Measurements from ENCODE around the gene KRTAP23-1. TPM values are rescaled to one million over a fixed set of nuclear protein-coding genes. Genes with fewer than 3 reads are reported as not detected.

Gene KRTAP23-1
- total RNA-seq, 1 experiment from 2014 or later = not detected

DNA sequence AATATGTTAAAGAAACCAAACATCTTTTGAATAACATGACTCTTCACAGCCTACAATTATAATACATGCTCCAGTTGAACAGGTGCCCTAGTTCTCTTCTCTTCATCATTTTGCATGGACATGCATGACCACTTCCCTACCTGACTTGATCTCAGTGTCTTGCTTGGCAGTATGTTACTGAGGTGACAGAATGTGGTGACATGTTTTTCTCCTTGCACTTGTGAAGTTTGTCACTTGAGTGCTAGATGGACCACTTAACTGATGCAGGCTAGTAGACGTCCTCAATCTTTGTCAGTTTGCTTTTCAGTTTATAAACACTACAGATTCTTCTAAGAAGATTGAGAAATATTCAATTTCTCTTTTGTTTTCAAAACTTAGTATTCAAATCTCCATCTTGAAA is 33.8 kb upstream of the KRTAP23-1 start:
- TF ChIP-seq, protein P1, sequence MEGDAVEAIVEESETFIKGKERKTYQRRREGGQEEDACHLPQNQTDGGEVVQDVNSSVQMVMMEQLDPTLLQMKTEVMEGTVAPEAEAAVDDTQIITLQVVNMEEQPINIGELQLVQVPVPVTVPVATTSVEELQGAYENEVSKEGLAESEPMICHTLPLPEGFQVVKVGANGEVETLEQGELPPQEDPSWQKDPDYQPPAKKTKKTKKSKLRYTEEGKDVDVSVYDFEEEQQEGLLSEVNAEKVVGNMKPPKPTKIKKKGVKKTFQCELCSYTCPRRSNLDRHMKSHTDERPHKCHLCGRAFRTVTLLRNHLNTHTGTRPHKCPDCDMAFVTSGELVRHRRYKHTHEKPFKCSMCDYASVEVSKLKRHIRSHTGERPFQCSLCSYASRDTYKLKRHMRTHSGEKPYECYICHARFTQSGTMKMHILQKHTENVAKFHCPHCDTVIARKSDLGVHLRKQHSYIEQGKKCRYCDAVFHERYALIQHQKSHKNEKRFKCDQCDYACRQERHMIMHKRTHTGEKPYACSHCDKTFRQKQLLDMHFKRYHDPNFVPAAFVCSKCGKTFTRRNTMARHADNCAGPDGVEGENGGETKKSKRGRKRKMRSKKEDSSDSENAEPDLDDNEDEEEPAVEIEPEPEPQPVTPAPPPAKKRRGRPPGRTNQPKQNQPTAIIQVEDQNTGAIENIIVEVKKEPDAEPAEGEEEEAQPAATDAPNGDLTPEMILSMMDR (IDR thresholded peaks at IDR 0.05; ENCODE audit: insufficient read depth in 1 of 2, low read depth in 1 of 2, low read length in 1 of 2, severe bottlenecking in 1 of 2, unreplicated experiment in 1 of 2) = no peak
- Mint-ChIP-seq H3K4me1 (ENCODE audit: low read depth, unreplicated experiment) (no peaks in the 10 kb centered on the region), H3K9me3 (ENCODE audit: unreplicated experiment) (no peaks in the 10 kb centered on the region), H3K27ac (ENCODE audit: unreplicated experiment) (no peak overlapping the region), H3K4me3 (ENCODE audit: unreplicated experiment) (no peak overlapping the region), H3K27me3 (ENCODE audit: insufficient read depth, unreplicated experiment) (peaks cover 7% of the 10 kb centered on the region), H3K36me3 (ENCODE audit: insufficient read depth, unreplicated experiment) (no peaks in the 10 kb centered on the region)
- BruUV-seq (replicated peaks) = no TSS peak
- Histone ChIP-seq H3K9me3 (no peaks in the 10 kb centered on the region), H3K4me3 (ENCODE audit: low read depth, low read length) (no peak overlapping the region), H3K4me1 (no peaks in the 10 kb centered on the region), H3K27me3 (replicated peaks; ENCODE audit: control insufficient read depth, insufficient read depth, low read length) (no peaks in the 10 kb centered on the region), H3K36me3 (ENCODE audit: control insufficient read depth, insufficient read depth, low read length) (no peaks in the 10 kb centered on the region)
- intact Hi-C loops (cut with micrococcal nuclease; ENCODE audit: unreplicated experiment) = no loop called here
- DNase-seq = no peak
- POLR2A ChIA-PET = no interaction called here
- CTCF ChIA-PET = no interaction called here

DNA sequence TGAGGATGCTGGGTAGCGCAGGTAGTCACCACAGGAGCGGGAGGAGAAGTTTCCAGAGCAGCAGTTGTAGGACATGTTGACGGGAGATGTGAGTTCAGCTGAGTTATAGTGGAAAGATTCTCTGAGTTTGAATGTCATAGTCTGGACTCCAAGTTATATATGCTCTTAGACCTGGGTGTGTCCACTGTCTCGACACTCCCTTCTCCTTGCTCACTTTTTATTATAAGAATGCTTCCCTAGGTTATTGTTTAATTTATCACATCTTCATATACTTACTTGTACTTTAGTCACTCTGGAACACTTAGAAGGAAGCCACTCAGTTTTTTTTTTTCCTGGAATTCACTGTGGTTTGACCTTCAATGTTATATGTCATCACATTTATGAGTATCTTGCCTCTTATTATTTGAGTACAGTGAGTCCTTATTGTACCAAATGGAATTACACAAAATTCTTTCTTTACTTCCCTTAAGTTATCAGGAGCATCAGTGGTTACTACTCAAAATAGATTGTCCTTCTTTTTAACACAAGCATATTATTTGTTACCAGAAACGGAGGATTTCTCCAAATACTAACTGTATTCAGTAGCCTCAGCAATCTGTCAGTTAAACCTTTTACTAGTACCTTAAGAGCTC is 23.8 kb upstream of the KRTAP23-1 start, which contains the start of gene KRTAP13-2:
Gene KRTAP13-2 (minus strand): TSS at position 133 of the 632 bp plus-strand sequence. CDS start 58 bp downstream, at position 75.
- BruUV-seq (replicated peaks) = no TSS peak
- no peak for DNase-seq
- no peak within 1 kb of the TSS for H3K4me3 ChIP-seq (ENCODE audit: low read depth, low read length)
- H3K4me1 Mint-ChIP-seq (ENCODE audit: low read depth, unreplicated experiment) = no peaks in the 10 kb centered on the region
- TF ChIP-seq, protein P1 (IDR thresholded peaks at IDR 0.05; ENCODE audit: insufficient read depth in 1 of 2, low read depth in 1 of 2, low read length in 1 of 2, severe bottlenecking in 1 of 2, unreplicated experiment in 1 of 2) = no peak
- H3K9me3 ChIP-seq = no peaks in the 10 kb centered on the region
- no peak within 1 kb of the TSS for H3K27ac Mint-ChIP-seq (ENCODE audit: unreplicated experiment)
- H3K36me3 Mint-ChIP-seq (ENCODE audit: insufficient read depth, unreplicated experiment) = no peaks in the 10 kb centered on the region
- ChIA-PET POLR2A (no interaction called here), CTCF (no interaction called here)
- H3K27me3 ChIP-seq (replicated peaks; ENCODE audit: control insufficient read depth, insufficient read depth, low read length) = no peaks in the 10 kb centered on the region
- no peaks in the 10 kb centered on the region for H3K36me3 ChIP-seq (ENCODE audit: control insufficient read depth, insufficient read depth, low read length)
- H3K4me3 Mint-ChIP-seq (ENCODE audit: unreplicated experiment) = no peak within 1 kb of the TSS
- no peaks in the 10 kb centered on the region for H3K4me1 ChIP-seq
- H3K9me3 Mint-ChIP-seq (ENCODE audit: unreplicated experiment) = no peaks in the 10 kb centered on the region
- peaks cover 11% of the 10 kb centered on the region for H3K27me3 Mint-ChIP-seq (ENCODE audit: insufficient read depth, unreplicated experiment)
- intact Hi-C loops (cut with micrococcal nuclease; ENCODE audit: unreplicated experiment) = no loop called here

DNA sequence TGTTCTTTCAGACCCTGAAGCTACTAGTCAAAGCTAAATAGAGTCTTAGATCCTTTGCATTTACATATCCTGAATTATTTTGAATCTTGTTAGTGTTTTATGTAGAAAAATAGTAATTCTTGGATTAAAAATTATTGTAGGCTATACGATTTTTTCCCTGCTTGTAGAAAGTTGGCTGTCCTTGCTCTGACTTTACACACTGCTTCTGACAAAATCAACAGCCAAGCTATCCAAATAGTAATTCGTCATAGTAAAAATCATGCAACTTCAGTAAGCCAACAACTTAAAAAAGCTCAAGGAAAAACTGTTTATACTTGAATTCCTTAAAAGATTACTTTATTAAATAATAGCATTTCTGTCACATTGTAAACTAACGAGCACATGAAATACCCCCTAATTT is 7.5 kb upstream of the KRTAP23-1 start:
- TF ChIP-seq, protein P1 (IDR thresholded peaks at IDR 0.05; ENCODE audit: insufficient read depth in 1 of 2, low read depth in 1 of 2, low read length in 1 of 2, severe bottlenecking in 1 of 2, unreplicated experiment in 1 of 2) = no peak
- Mint-ChIP-seq H3K4me3 (ENCODE audit: unreplicated experiment) (no peak overlapping the region), H3K4me1 (ENCODE audit: low read depth, unreplicated experiment) (no peaks in the 10 kb centered on the region), H3K9me3 (ENCODE audit: unreplicated experiment) (no peaks in the 10 kb centered on the region), H3K27me3 (ENCODE audit: insufficient read depth, unreplicated experiment) (peaks cover 10% of the 10 kb centered on the region), H3K36me3 (ENCODE audit: insufficient read depth, unreplicated experiment) (no peaks in the 10 kb centered on the region), H3K27ac (ENCODE audit: unreplicated experiment) (no peak overlapping the region)
- H3K9me3 ChIP-seq = no peaks in the 10 kb centered on the region
- H3K4me1 ChIP-seq = no peaks in the 10 kb centered on the region
- no peaks in the 10 kb centered on the region for H3K27me3 ChIP-seq (replicated peaks; ENCODE audit: control insufficient read depth, insufficient read depth, low read length)
- H3K4me3 ChIP-seq (ENCODE audit: low read depth, low read length) = no peak overlapping the region
- no peak for DNase-seq
- intact Hi-C loops (cut with micrococcal nuclease; ENCODE audit: unreplicated experiment) = no loop called here
- ChIA-PET POLR2A (no interaction called here), CTCF (no interaction called here)
- no TSS peak for BruUV-seq (replicated peaks)
- H3K36me3 ChIP-seq (ENCODE audit: control insufficient read depth, insufficient read depth, low read length) = no peaks in the 10 kb centered on the region
